K562 treated with DMSO at 1 percent for 4 hours (cell line): ENCODE results near the gene ATAD3B. TPM values are rescaled to one million over a fixed set of nuclear protein-coding genes. Genes with fewer than 3 reads are reported as not detected.

Experiments used
- total RNA-seq: library from RNA; unstranded; fragments of 300-600 nt; gene quantifications from 2 replicates; pipeline ENCODE4 v1.2.3, GENCODE V29; 2022; ENCODE audit not compliant: insufficient read depth

ATAD3B gene
- total RNA-seq: 16.8 and 24.2 TPM in 2 replicates

GRCh38 chr1:1471389-1472052 lies at the start of gene ATAD3B:
Gene ATAD3B (plus strand): TSS chr1:1471765. CDS start chr1:1471885, 120 bp downstream.

GRCh38 chr1:1435106-1435903 lies 36.3 kb upstream of the ATAD3B start, which contains the start of gene VWA1:
Gene VWA1 (plus strand): TSS chr1:1435690. CDS start chr1:1435749, 59 bp downstream.

GRCh38 chr1:1449099-1449739 lies 22.3 kb upstream of the ATAD3B start, which contains the start of gene ATAD3C:
Gene ATAD3C (plus strand): TSS chr1:1449689. CDS start chr1:1450684, 995 bp downstream.

GRCh38 chr1:1511533-1512285 lies 40.1 kb downstream of the ATAD3B start, which contains the start of gene ATAD3A:
Gene ATAD3A (plus strand): TSS chr1:1512162. CDS start chr1:1512269, 107 bp downstream.

GRCh38 chr1:1540090-1540817 lies 68.7 kb downstream of the ATAD3B start, which contains the start of gene TMEM240:
Gene TMEM240 (minus strand): TSS chr1:1540624. CDS start chr1:1540346, 278 bp downstream.

Other genes starting within 250 kb of the ATAD3B start
- 270 TPM in 2 replicates for gene SDF4, start 239.8 kb upstream of the ATAD3B start, total RNA-seq
- 6.8 and 11.5 TPM in 2 replicates for gene B3GALT6, start 239.5 kb upstream of the ATAD3B start, total RNA-seq
- gene C1QTNF12, start 225.0 kb upstream of the ATAD3B start, total RNA-seq: 1.9 TPM in 1 of 2 replicates, not detected in the other
- 94.8 and 107 TPM in 2 replicates for gene UBE2J2, start 197.9 kb upstream of the ATAD3B start, total RNA-seq
- gene SCNN1D, start 191.3 kb upstream of the ATAD3B start, total RNA-seq: 0.46 and 1.7 TPM in 2 replicates
- 30.5 and 48.6 TPM in 2 replicates for gene ACAP3, start 163.8 kb upstream of the ATAD3B start, total RNA-seq
- 57.5 and 60.7 TPM in 2 replicates for gene PUSL1, start 163.2 kb upstream of the ATAD3B start, total RNA-seq
- gene INTS11, start 147.1 kb upstream of the ATAD3B start, total RNA-seq: 160 and 197 TPM in 2 replicates
- gene CPTP, start 147.0 kb upstream of the ATAD3B start, total RNA-seq: 23.1 and 23.7 TPM in 2 replicates
- gene TAS1R3, start 140.5 kb upstream of the ATAD3B start, total RNA-seq: 0.54 and 1.3 TPM in 2 replicates
- 81.9 and 96.3 TPM in 2 replicates for gene DVL1, start 122.3 kb upstream of the ATAD3B start, total RNA-seq
- gene MXRA8, start 113.2 kb upstream of the ATAD3B start, total RNA-seq: 14.5 and 15.6 TPM in 2 replicates
- gene AURKAIP1, start 96.6 kb upstream of the ATAD3B start, total RNA-seq: 225 and 272 TPM in 2 replicates
- 96.0 and 157 TPM in 2 replicates for gene CCNL2, start 72.4 kb upstream of the ATAD3B start, total RNA-seq
- gene MRPL20, start 64.5 kb upstream of the ATAD3B start, total RNA-seq: 93.3 and 127 TPM in 2 replicates
- gene ANKRD65, start 50.5 kb upstream of the ATAD3B start, total RNA-seq: not detected in 2 replicates
- gene VWA1, start 36.1 kb upstream of the ATAD3B start, total RNA-seq: 7.9 and 9.2 TPM in 2 replicates
- gene ATAD3C, start 22.1 kb upstream of the ATAD3B start, total RNA-seq: 0.15 TPM in 1 of 2 replicates, not detected in the other
- gene ATAD3A, start 40.4 kb downstream of the ATAD3B start, total RNA-seq: 81.9 and 86.9 TPM in 2 replicates
- not detected in 2 replicates for gene TMEM240, start 68.9 kb downstream of the ATAD3B start, total RNA-seq
- 200 and 228 TPM in 2 replicates for gene SSU72, start 103.1 kb downstream of the ATAD3B start, total RNA-seq
- gene FNDC10, start 128.4 kb downstream of the ATAD3B start, total RNA-seq: 3.3 and 4.2 TPM in 2 replicates
- 51.8 and 53.0 TPM in 2 replicates for gene MIB2, start 143.7 kb downstream of the ATAD3B start, total RNA-seq
- gene MMP23B, start 160.4 kb downstream of the ATAD3B start, total RNA-seq: 0.73 TPM in 1 of 2 replicates, not detected in the other
- 38.4 and 40.7 TPM in 2 replicates for gene CDK11B, start 187.2 kb downstream of the ATAD3B start, total RNA-seq
- gene SLC35E2B, start 221.0 kb downstream of the ATAD3B start, total RNA-seq: 49.7 and 62.8 TPM in 2 replicates